GM19438 (cell line): ENCODE results near the gene DGKI.
"Not testable (repeated sequence)": the region's sequence is repeated elsewhere in the genome, so short reads cannot be mapped to it uniquely, and the experiment has no call there.

Source experiments
- ATAC-seq: cut with Tn5 transposase; IDR thresholded peaks from one replicate; pipeline ENCODE4 v1.9.1; 2021; ENCODE audit warnings: low read depth; ENCODE audit not compliant: unreplicated experiment

Gene DGKI

GRCh38 chr7:137839903-137840779, 6.6 kb downstream of the DGKI start:
- no peak for ATAC-seq

- ATAC-seq = no peak
Measured at GRCh38 chr7:137838706-137839315, 8.0 kb downstream of the DGKI start.

GRCh38 chr7:137836541-137836940, 10.2 kb downstream of the DGKI start:
- ATAC-seq = no peak

- no peak for ATAC-seq
Measured at GRCh38 chr7:137836113-137836509, 10.7 kb downstream of the DGKI start.

DNA sequence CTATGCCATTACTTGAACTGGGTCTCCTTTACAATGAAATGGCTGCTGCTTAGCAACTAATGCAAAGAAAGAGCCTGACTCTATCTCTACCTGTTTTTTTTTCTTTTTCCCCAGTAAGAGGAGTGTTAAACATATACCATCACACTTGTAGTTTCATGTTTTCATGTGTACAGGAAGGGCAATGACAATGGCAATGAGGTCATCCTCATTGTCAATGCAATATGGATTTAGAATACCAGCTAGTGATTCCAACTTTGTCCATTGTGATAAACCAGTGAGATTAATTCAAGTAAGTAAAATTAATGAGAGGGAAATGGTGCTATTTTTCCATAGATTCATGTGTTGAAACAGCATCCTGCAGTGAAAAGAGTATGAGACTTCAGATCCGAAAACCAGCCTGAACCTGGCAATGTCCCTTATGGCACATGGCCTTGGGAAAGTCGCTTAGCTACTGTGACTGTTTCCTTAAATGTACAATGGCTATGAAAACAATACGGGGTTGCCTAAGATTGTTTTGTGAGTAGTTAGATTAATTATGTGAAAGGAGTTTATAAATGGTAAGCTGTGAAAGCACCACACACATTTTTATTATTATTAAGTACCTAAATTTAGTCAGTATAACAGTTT, 11.2 kb downstream of the DGKI start:
- no peak for ATAC-seq

- ATAC-seq = no peak
Measured at GRCh38 chr7:137834552-137834951, 12.2 kb downstream of the DGKI start.

- not testable (repeated sequence) for ATAC-seq
Measured at GRCh38 chr7:137832990-137833389, 13.8 kb downstream of the DGKI start.

- ATAC-seq = no peak
Measured at GRCh38 chr7:137832382-137832781, 14.4 kb downstream of the DGKI start.

DNA sequence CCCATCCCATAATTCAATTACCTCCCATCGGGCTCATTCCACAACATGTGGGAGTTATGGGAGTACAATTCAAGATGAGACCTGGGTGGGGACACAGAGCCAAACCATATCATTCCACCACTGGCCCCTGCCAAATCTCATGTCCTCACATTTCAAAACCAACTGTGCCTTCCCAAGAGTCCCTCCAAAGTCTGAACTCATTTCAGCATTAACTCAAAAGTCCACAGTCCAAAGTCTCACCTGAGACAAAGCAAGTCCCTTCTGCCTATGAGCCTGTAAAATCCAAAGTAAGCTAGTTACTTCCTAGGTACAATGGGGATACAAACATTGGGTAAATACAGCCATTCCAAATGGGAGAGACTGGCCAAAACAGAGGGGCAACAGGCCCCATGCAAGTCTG, 15.2 kb downstream of the DGKI start:
- ATAC-seq = not testable (repeated sequence)

GRCh38 chr7:137829337-137829992, 17.3 kb downstream of the DGKI start:
- ATAC-seq = no peak

DNA sequence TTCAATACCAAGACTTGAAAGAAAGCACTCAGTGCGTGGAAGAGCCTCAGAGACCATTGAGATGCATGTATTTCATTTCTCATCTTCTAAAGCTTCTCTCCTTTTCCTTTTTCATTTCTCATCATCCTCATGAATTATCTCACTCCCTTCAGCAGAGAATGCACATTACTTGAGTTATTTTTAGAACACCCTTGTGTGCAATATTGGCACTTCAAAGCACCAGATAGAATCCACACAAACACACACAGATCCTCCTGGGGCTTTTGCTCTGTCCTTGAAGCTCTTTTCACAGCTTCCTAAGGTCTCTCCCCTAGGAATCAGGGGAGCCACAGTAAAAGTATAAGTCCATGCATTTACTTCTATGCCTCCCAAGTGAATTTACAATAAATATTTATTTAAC, 18.3 kb downstream of the DGKI start:
- no peak for ATAC-seq

GRCh38 chr7:137825489-137825888, 21.3 kb downstream of the DGKI start:
- ATAC-seq = no peak

DNA sequence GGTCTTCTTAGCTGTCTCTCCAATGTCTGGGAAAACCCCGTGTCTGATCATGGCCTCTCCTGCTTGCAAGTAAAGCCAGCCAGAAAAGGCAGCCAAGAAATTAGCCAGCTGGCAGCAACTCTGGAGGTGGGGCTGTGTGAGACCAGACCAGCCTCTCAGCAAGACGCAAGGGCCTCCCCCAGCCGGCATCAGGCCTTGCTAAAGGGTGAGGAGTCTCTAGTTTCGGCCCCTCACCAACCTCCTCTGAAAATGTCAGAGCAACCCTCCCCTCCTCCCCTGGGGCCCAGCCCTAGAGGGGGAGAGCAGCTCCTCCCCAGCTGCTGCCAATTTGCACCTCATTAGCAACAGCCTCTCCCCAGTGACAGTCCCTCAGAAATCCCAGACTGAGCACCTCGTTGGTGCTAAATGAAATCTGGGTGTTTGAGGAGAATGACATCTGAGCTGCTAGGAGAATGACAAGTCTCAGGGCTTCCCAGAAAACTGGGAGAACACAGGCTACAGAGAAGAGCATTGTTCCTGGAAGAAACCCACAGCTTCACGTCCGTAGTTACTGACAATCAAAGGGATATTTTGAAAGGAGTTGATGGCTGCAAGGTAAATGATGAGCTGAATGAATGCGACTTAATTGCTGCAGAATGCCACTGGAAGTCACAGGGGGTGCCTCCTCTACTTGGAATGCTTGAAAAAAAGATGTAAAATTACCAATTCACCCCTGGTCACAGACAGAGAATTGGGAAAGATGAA, 25.9 kb downstream of the DGKI start:
- no peak for ATAC-seq

DNA sequence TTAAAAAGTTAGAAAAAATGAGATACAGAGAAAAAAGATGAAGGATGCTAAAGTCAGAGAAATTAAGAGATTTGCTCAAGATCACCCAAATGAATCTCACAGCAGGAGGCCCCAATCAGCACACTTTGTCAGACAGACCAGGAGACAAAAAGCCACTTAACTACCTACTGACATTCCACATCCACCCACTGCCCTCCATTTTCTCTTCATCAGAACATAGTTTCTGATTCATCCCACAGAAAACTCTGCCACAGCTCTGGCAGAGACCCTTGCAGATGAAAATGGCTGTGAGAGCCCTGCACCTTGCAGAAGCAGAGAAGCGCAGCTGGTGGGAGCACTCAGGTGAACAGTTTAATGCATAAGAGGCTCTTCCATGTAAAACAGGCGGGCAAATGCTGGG, 26.6 kb downstream of the DGKI start:
- ATAC-seq = no peak

GRCh38 chr7:137818036-137818435, 28.7 kb downstream of the DGKI start:
- no peak for ATAC-seq

GRCh38 chr7:137816696-137817320, 30.0 kb downstream of the DGKI start:
- ATAC-seq = no peak

GRCh38 chr7:137813541-137813940, 33.2 kb downstream of the DGKI start:
- no peak for ATAC-seq

- no peak for ATAC-seq
Measured at GRCh38 chr7:137810248-137810647, 36.5 kb downstream of the DGKI start.

- ATAC-seq = no peak
Measured at GRCh38 chr7:137804836-137805235, 41.9 kb downstream of the DGKI start.

- no peak for ATAC-seq
Measured at GRCh38 chr7:137801491-137801890, 45.3 kb downstream of the DGKI start.
